HepG2 (cell line): ENCODE data around the gene TSPAN18. TPM values are rescaled to one million over a fixed set of nuclear protein-coding genes. Genes with fewer than 3 reads are reported as not detected.

ENCODE experiments used
- ATAC-seq: fragments of 200-7000 bp; cut with Tn5 transposase; 3 replicates; pipeline ENCODE4 v1.9.1; 2020; ENCODE audit warnings: mild to moderate bottlenecking, moderate library complexity
- BruUV-seq: library from RNA; stranded (reverse); fragments of 400-500 nt; replicated peaks from 2 replicates; lab custom pipeline; 2021; lab: Mats Ljungman, UMichigan
- CTCF ChIA-PET: fragments of 300-600 bp; formaldehyde crosslinking; extraction: SDS; loops from one replicate; lab custom pipeline; 2021; ENCODE audit warnings: low total read pairs, inconsistent platforms, low intra/inter-chr PET ratio; lab: Yijun Ruan, JAX
- POLR2A ChIA-PET: fragments of 350-600 bp; sonication (Branson Sonifier 250); formaldehyde crosslinking; loops from one replicate; lab custom pipeline; 2020; ENCODE audit warnings: antibody characterized with exemption, inconsistent platforms; lab: Yijun Ruan, JAX
- DNase-seq: peaks from one replicate; pipeline ENCODE4 v3.0.0-alpha.2; 2015; ENCODE audit warnings: low spot score
- FAIRE-seq: peaks from 3 replicates; lab custom pipeline; 2011; peaks lifted over from hg19 to GRCh38; lab: Jason Lieb, UNC
- H2AFZ ChIP-seq: one replicate; pipeline ENCODE4 v1.6.1; 2011; ENCODE audit warnings: low read length, inconsistent platforms
- H3K27ac ChIP-seq: fragments of 300-600 bp; 3 replicates; pipeline ENCODE4 v1.8.0; 2011; ENCODE audit warnings: mixed run types, mild to moderate bottlenecking, mixed read lengths, low read length, inconsistent platforms; ENCODE audit not compliant: insufficient read depth; ENCODE audit errors: extremely low read length
- H3K27me3 ChIP-seq, 2 experiments: fragments of 200-600 bp in 1 of 2; 2 replicates in 1 of 2; 3 replicates in 1 of 2; pipeline versions ENCODE4 v1.6.0 to v1.8.0; 2011; ENCODE audit warnings: low read length in 2 of 2, mild to moderate bottlenecking in 2 of 2, moderate library complexity in 2 of 2, inconsistent platforms in 1 of 2; ENCODE audit not compliant: insufficient read depth in 2 of 2, control insufficient read depth in 1 of 2
- H3K36me3 ChIP-seq, 2 experiments: fragments of 200-600 bp in 1 of 2; replicated peaks in 1 of 2; 2 replicates in 1 of 2; 3 replicates in 1 of 2; pipeline versions ENCODE4 v1.5.1 to v1.8.0; 2011; ENCODE audit warnings: low read length in 2 of 2, inconsistent platforms in 1 of 2; ENCODE audit not compliant: insufficient read depth in 2 of 2, control insufficient read depth in 1 of 2
- H3K4me1 ChIP-seq: 2 replicates; pipeline ENCODE4 v1.5.1; 2012; ENCODE audit warnings: low read length, inconsistent platforms; ENCODE audit not compliant: insufficient read depth
- H3K4me2 ChIP-seq: 2 replicates; pipeline ENCODE4 v1.6.0; 2011; ENCODE audit warnings: low read depth, low read length, inconsistent platforms
- H3K4me3 ChIP-seq, 3 experiments: fragments of 200-600 bp in 1 of 3; sonication (generic), shearing (Covaris generic) in 1 of 3; replicated peaks in 1 of 3; 2 replicates each; pipeline ENCODE4 v1.5.1; 2011 to 2016; ENCODE audit warnings: low read length in 3 of 3, inconsistent platforms in 2 of 3, low read depth in 2 of 3, mild to moderate bottlenecking in 2 of 3, control low read depth in 1 of 3, mixed read lengths in 1 of 3; ENCODE audit not compliant: insufficient read depth in 1 of 3
- H3K79me2 ChIP-seq: one replicate; pipeline ENCODE4 v1.6.1; 2011; ENCODE audit warnings: low read length, inconsistent platforms; ENCODE audit not compliant: insufficient read depth
- H3K9ac ChIP-seq: 2 replicates; pipeline ENCODE4 v1.6.0; 2011; ENCODE audit warnings: mild to moderate bottlenecking, low read depth, low read length, inconsistent platforms; ENCODE audit not compliant: insufficient read depth
- H3K9me3 ChIP-seq: 2 replicates; pipeline ENCODE4 v1.5.1; 2012; ENCODE audit warnings: mild to moderate bottlenecking, low read length
- H4K20me1 ChIP-seq: 2 replicates; pipeline ENCODE4 v1.6.0; 2011; ENCODE audit warnings: inconsistent platforms, mild to moderate bottlenecking, low read length, moderate library complexity; ENCODE audit not compliant: insufficient read depth
- ARID3A ChIP-seq: IDR thresholded peaks from 2 replicates; pipeline ENCODE4 v1.6.1; 2012; ENCODE audit warnings: low read depth, low read length, improper control_type of control experiment
- ZNF20 ChIP-seq: sonication (generic); formaldehyde crosslinking; IDR thresholded peaks from 2 replicates; pipeline ENCODE4 v1.4.0; 2020; ENCODE audit warnings: mild to moderate bottlenecking, moderate library complexity, missing genetic modification reagents
- ZNF557 ChIP-seq: sonication (generic); formaldehyde crosslinking; IDR thresholded peaks from 2 replicates; pipeline ENCODE4 v1.4.0; 2020; ENCODE audit warnings: missing genetic modification reagents
- ZNF597 ChIP-seq: sonication (generic); formaldehyde crosslinking; IDR thresholded peaks from 2 replicates; pipeline ENCODE4 v1.5.0; 2020; ENCODE audit warnings: missing genetic modification reagents
- WGBS: methylation state at CpG from one replicate; pipeline ENCODE4 v1.1.6; 2017; ENCODE audit warnings: low lambda C conversion rate; 5-methylcytosine and 5-hydroxymethylcytosine counted together
- in situ Hi-C: cut with HindIII; loops from 2 replicates; pipeline ENCODE4 v1.10.0; 2017; ENCODE audit warnings: low pct_unique_long_range_greater_than_20kb; ENCODE audit not compliant: extremely low pct_ligation_motif_present
- intact Hi-C: fragments of 100-400 bp; cut with micrococcal nuclease; formaldehyde crosslinking; loops from one replicate; pipeline ENCODE4 v1.10.0; 2022; ENCODE audit not compliant: unreplicated experiment
- polyA plus RNA-seq, 8 experiments: library from polyadenylated mRNA; depleted of rRNA in 3 of 8; stranded (reverse) in 7 of 8; unstranded in 1 of 8; fragments of >200 nt; fragmentation: Illumina TruSeq in 4 of 8; extraction: Trizol in 4 of 8; gene quantifications; 2 replicates each; pipeline versions ENCODE4 v1.2.1 to v1.2.3, GENCODE V29; 2011 to 2016; ENCODE audit warnings: low read depth in 4 of 8, missing spikeins in 1 of 8, mixed read lengths in 1 of 8; ENCODE audit not compliant: insufficient read depth in 1 of 8
- total RNA-seq, 5 experiments: library from RNA; depleted of rRNA; stranded (reverse); fragments of >200 nt; fragmentation: Illumina TruSeq; extraction: Trizol; gene quantifications; 2 replicates each; pipeline ENCODE4 v1.2.3, GENCODE V29; 2016; ENCODE audit warnings: low read depth in 1 of 5

Gene TSPAN18
- total and polyA plus RNA-seq, 2 of the 13 experiments (the other 11 are each of a cell fraction or from before 2014, with no cell fraction given): not detected

- TF ChIP-seq ZNF20: no peak
- TF ChIP-seq ARID3A: no peak
Observed at GRCh38 chr11:44849424-44849823, 122.7 kb downstream of the TSPAN18 start (continued).

GRCh38 chr11:44849922-44850321 lies 123.2 kb downstream of the TSPAN18 start:
- H3K4me1 ChIP-seq: no peaks in the 10 kb centered on the region
- no peak overlapping the region for H3K4me3 ChIP-seq
- H3K36me3 ChIP-seq: no peaks in the 10 kb centered on the region
- ATAC-seq: no peak
- no peaks in the 10 kb centered on the region for H4K20me1 ChIP-seq
- in situ Hi-C loops (no loop called here), intact Hi-C loops (no loop called here)
- H3K9ac ChIP-seq: no peak overlapping the region
- no peak overlapping the region for H3K4me2 ChIP-seq
- no peaks in the 10 kb centered on the region for H3K79me2 ChIP-seq
- 23% methylated on average over 4 of the region's 8 CpGs for WGBS
- H2AFZ ChIP-seq: no peak overlapping the region
- H3K9me3 ChIP-seq: no peaks in the 10 kb centered on the region
- TF ChIP-seq ZNF597 (CRISPR knock-in tag): no peak
- TF ChIP-seq ZNF557 (CRISPR knock-in tag): no peak
- POLR2A ChIA-PET: no interaction called here
- no peak for FAIRE-seq
- H3K27me3 ChIP-seq: no peaks in the 10 kb centered on the region
- no peak overlapping the region for H3K27ac ChIP-seq
- DNase-seq: no peak
- CTCF ChIA-PET: no interaction called here
- no TSS peak for BruUV-seq
